ENCODE measurements around the gene ZC2HC1B. TPM values are rescaled to one million over a fixed set of nuclear protein-coding genes. Genes with fewer than 3 reads are reported as not detected.

The ZC2HC1B gene
- total and polyA plus RNA-seq, 10 of the 15 experiments (the other 5 are each of a cell fraction or from before 2014, with no cell fraction given) = 0.09 to 0.36 (median 0.31) TPM; not detected in 5

DNA sequence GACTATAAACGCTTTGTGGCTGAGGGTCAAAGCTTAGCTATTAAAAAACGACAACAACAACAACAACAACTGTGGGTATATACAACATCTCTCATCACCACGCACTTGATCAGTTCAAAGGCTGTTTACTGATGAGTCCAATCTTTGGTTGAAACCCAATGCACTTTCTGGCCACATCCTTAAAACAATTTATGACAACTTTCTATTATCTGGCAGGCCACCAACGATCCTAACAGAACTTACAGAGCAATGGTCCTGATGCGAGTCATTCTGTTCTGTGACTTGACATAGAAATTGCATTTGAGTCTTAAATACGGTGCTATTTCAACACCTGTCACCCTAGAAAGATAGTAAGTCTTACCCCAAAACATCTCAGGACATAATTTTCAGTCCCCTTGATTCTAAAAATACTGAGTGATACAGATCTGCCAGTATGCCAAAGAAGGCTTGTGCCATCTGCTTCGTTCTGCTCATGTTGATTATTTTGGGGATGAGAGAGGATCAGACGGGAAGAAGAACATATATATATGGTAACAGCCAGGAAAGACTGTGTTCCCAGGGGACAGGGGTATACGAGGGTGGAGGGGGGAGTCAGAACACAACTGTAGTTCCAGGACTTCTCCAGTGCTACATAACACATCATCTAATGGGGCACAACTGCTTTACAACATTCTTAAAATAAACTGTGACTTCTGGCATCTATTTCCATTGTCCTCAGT is 87.9 kb downstream of the ZC2HC1B start:
- Histone ChIP-seq H3K4me2 (ENCODE audit: control insufficient read depth, insufficient read depth) (no peak overlapping the region), H3K9ac (ENCODE audit: control insufficient read depth, insufficient read depth, low read length) (no peak overlapping the region), H3K27me3 (replicated peaks in 1 of 2; ENCODE audit: control insufficient read depth in 2 of 2, insufficient read depth in 2 of 2, low read length in 1 of 2) (no peaks in the 10 kb centered on the region), H3K4me1 (ENCODE audit: control insufficient read depth, insufficient read depth, low read length) (no peaks in the 10 kb centered on the region; the same call in 1 of the 2 replicates), H3K79me2 (ENCODE audit: control insufficient read depth, insufficient read depth, low read length) (no peaks in the 10 kb centered on the region), H3K4me3 (no peak overlapping the region), H4K20me1 (ENCODE audit: control insufficient read depth, insufficient read depth) (no peaks in the 10 kb centered on the region), H3K36me3 (ENCODE audit: control insufficient read depth in 2 of 2, insufficient read depth in 2 of 2, low read length in 1 of 2) (no peaks in the 10 kb centered on the region; a peak in 1 of 4 replicates), H2AFZ (ENCODE audit: control insufficient read depth, low read depth, low read length) (no peak overlapping the region), H3K9me3 (replicated peaks; ENCODE audit: control insufficient read depth, insufficient read depth, low read length) (no peaks in the 10 kb centered on the region), H3K27ac (ENCODE audit: control insufficient read depth, insufficient read depth) (no peak overlapping the region)
- no peak for DNase-seq (ENCODE audit: low read depth, low spot score)
- ChIA-PET SMC1A (ENCODE audit: uncharacterized antibody, unreplicated experiment) (interaction anchor here (3.3 kb wide), 1 partner anchor 9 kb away, joined by 12 read pairs; no protein-coding TSS in a partner anchor), RAD21 (ENCODE audit: unreplicated experiment) (no interaction called here), CTCF (interaction anchor here (0.5 to 4.6 kb wide), 3 partner anchors 12 to 137 kb away, joined by 3 to 35 read pairs (median 12); no protein-coding TSS in a partner anchor), POLR2A (no interaction called here)
- intact Hi-C loops (cut with micrococcal nuclease; ENCODE audit: unreplicated experiment) (no loop called here), in situ Hi-C loops (cut with MboI) (no loop called here)
- no peak for FAIRE-seq
- WGBS (ENCODE audit: insufficient coverage, insufficient replicate concordance, low lambda C conversion rate, missing lambda C conversion rate) = 55% methylated on average over 9 of the region's 9 CpGs
- no peak for ATAC-seq
- TF ChIP-seq PML (IDR thresholded peaks at IDR 0.05; ENCODE audit: low read length) = no peak
- TF ChIP-seq CHD2 (IDR thresholded peaks at IDR 0.05; ENCODE audit: borderline replicate concordance, low read depth, low read length) = no peak
- TF ChIP-seq POLR2A (IDR thresholded peaks at IDR 0.05; ENCODE audit: low read depth, low read length) = no peak
- TF ChIP-seq ZNF217 (IDR thresholded peaks at IDR 0.05) = no peak
- TF ChIP-seq PAX8 (IDR thresholded peaks at IDR 0.05) = no peak
- TF ChIP-seq, protein P1, sequence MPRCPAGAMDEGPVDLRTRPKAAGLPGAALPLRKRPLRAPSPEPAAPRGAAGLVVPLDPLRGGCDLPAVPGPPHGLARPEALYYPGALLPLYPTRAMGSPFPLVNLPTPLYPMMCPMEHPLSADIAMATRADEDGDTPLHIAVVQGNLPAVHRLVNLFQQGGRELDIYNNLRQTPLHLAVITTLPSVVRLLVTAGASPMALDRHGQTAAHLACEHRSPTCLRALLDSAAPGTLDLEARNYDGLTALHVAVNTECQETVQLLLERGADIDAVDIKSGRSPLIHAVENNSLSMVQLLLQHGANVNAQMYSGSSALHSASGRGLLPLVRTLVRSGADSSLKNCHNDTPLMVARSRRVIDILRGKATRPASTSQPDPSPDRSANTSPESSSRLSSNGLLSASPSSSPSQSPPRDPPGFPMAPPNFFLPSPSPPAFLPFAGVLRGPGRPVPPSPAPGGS (IDR thresholded peaks at IDR 0.05; ENCODE audit: borderline replicate concordance, insufficient read depth, low read depth, low read length, poor library complexity, severe bottlenecking) = no peak
- no peak for TF ChIP-seq EP300 (IDR thresholded peaks at IDR 0.05; ENCODE audit: borderline replicate concordance in 1 of 2, control insufficient read depth in 1 of 2, low read depth in 2 of 2, low read length in 2 of 2)
- TF ChIP-seq, protein P2, sequence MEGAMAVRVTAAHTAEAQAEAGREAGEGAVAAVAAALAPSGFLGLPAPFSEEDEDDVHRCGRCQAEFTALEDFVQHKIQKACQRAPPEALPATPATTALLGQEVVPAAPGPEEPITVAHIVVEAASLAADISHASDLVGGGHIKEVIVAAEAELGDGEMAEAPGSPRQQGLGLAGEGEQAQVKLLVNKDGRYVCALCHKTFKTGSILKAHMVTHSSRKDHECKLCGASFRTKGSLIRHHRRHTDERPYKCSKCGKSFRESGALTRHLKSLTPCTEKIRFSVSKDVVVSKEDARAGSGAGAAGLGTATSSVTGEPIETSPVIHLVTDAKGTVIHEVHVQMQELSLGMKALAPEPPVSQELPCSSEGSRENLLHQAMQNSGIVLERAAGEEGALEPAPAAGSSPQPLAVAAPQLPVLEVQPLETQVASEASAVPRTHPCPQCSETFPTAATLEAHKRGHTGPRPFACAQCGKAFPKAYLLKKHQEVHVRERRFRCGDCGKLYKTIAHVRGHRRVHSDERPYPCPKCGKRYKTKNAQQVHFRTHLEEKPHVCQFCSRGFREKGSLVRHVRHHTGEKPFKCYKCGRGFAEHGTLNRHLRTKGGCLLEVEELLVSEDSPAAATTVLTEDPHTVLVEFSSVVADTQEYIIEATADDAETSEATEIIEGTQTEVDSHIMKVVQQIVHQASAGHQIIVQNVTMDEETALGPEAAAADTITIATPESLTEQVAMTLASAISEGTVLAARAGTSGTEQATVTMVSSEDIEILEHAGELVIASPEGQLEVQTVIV (IDR thresholded peaks at IDR 0.05; ENCODE audit: borderline replicate concordance, partially characterized antibody) = no peak
- TF ChIP-seq, protein P3, sequence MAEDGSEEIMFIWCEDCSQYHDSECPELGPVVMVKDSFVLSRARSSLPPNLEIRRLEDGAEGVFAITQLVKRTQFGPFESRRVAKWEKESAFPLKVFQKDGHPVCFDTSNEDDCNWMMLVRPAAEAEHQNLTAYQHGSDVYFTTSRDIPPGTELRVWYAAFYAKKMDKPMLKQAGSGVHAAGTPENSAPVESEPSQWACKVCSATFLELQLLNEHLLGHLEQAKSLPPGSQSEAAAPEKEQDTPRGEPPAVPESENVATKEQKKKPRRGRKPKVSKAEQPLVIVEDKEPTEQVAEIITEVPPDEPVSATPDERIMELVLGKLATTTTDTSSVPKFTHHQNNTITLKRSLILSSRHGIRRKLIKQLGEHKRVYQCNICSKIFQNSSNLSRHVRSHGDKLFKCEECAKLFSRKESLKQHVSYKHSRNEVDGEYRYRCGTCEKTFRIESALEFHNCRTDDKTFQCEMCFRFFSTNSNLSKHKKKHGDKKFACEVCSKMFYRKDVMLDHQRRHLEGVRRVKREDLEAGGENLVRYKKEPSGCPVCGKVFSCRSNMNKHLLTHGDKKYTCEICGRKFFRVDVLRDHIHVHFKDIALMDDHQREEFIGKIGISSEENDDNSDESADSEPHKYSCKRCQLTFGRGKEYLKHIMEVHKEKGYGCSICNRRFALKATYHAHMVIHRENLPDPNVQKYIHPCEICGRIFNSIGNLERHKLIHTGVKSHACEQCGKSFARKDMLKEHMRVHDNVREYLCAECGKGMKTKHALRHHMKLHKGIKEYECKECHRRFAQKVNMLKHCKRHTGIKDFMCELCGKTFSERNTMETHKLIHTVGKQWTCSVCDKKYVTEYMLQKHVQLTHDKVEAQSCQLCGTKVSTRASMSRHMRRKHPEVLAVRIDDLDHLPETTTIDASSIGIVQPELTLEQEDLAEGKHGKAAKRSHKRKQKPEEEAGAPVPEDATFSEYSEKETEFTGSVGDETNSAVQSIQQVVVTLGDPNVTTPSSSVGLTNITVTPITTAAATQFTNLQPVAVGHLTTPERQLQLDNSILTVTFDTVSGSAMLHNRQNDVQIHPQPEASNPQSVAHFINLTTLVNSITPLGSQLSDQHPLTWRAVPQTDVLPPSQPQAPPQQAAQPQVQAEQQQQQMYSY (CRISPR knock-in tag; IDR thresholded peaks at IDR 0.05) = no peak
- TF ChIP-seq, protein P4, sequence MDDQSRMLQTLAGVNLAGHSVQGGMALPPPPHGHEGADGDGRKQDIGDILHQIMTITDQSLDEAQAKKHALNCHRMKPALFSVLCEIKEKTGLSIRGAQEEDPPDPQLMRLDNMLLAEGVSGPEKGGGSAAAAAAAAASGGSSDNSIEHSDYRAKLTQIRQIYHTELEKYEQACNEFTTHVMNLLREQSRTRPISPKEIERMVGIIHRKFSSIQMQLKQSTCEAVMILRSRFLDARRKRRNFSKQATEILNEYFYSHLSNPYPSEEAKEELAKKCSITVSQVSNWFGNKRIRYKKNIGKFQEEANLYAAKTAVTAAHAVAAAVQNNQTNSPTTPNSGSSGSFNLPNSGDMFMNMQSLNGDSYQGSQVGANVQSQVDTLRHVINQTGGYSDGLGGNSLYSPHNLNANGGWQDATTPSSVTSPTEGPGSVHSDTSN (IDR thresholded peaks at IDR 0.05; ENCODE audit: insufficient replicate concordance, low read depth, low read length) = no peak
- BruUV-seq (replicated peaks) = no TSS peak
